Putamen (tissue), 1 donor: ENCODE data around the gene DEGS2.
A peak's percentile ranks its signal among the peaks of the same experiment; 100 is the strongest.

ENCODE experiments used
- DNase-seq: peaks from one replicate; pipeline ENCODE4 v3.0.0-alpha.2; 2016; ENCODE audit warnings: low spot score

The DEGS2 gene

GRCh38 chr14:100148837-100149731, 10.4 kb downstream of the DEGS2 start:
- DNase-seq = no peak

- DNase-seq = peak; percentile 63
These were observed 11.6 kb downstream of the DEGS2 start for GRCh38 chr14:100147691-100148464.

GRCh38 chr14:100147181-100147631, 12.2 kb downstream of the DEGS2 start:
- DNase-seq = no peak

- no peak for DNase-seq
These were observed 12.8 kb downstream of the DEGS2 start for GRCh38 chr14:100146531-100147091.

GRCh38 chr14:100145682-100146464, 13.6 kb downstream of the DEGS2 start:
- DNase-seq = no peak

- no peak for DNase-seq
These were observed 14.3 kb downstream of the DEGS2 start for GRCh38 chr14:100144996-100145646.

GRCh38 chr14:100144645-100144995, 14.8 kb downstream of the DEGS2 start:
- no peak for DNase-seq

GRCh38 chr14:100143934-100144333, 15.5 kb downstream of the DEGS2 start:
- DNase-seq = no peak

- DNase-seq = no peak
These were observed 15.9 kb downstream of the DEGS2 start for GRCh38 chr14:100143523-100143922.

- no peak for DNase-seq
These were observed 17.1 kb downstream of the DEGS2 start for GRCh38 chr14:100142073-100143040.

GRCh38 chr14:100141098-100141497, 18.3 kb downstream of the DEGS2 start:
- DNase-seq = no peak

GRCh38 chr14:100140452-100141078, 18.9 kb downstream of the DEGS2 start:
- peak; percentile 73 for DNase-seq

- no peak for DNase-seq
These were observed 20.5 kb downstream of the DEGS2 start for GRCh38 chr14:100138955-100139354.

- no peak for DNase-seq
These were observed 21.2 kb downstream of the DEGS2 start for GRCh38 chr14:100138082-100138787.

- DNase-seq = no peak
These were observed 22.3 kb downstream of the DEGS2 start for GRCh38 chr14:100137173-100137572.

GRCh38 chr14:100135784-100136183, 23.7 kb downstream of the DEGS2 start:
- no peak for DNase-seq

GRCh38 chr14:100135073-100135472, 24.4 kb downstream of the DEGS2 start:
- DNase-seq = no peak

GRCh38 chr14:100134586-100134985, 24.9 kb downstream of the DEGS2 start:
- DNase-seq = no peak

- no peak for DNase-seq
These were observed 26.4 kb downstream of the DEGS2 start for GRCh38 chr14:100132903-100133510.
